ENCODE results near the gene KCNT1. TPM values are rescaled to one million over a fixed set of nuclear protein-coding genes. Genes with fewer than 3 reads are reported as not detected.

The KCNT1 gene
- total RNA-seq, 1 experiment from 2014 or later: not detected

DNA sequence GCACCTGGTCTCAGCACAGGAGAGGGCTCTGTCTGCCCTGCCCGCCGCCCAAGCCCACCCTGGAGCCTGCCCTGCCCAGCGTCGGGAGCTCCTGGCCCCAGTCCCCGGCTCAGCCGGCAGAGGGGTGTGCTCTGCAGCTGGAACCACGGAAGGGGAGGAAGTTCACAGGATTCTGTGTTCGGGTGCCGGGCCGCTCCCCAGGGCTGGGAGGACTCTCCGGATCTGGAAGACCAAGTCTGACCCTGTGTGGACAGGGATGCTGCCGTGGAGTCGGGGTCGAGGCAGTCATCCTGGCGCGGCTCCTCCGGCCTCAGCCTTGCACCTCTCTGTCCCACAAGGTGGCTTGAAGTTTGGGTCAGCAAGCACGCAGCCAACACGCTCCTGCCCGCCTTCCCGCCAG lies 78.6 kb downstream of the KCNT1 start:
- no peak for DNase-seq (ENCODE audit: low spot score)

DNA sequence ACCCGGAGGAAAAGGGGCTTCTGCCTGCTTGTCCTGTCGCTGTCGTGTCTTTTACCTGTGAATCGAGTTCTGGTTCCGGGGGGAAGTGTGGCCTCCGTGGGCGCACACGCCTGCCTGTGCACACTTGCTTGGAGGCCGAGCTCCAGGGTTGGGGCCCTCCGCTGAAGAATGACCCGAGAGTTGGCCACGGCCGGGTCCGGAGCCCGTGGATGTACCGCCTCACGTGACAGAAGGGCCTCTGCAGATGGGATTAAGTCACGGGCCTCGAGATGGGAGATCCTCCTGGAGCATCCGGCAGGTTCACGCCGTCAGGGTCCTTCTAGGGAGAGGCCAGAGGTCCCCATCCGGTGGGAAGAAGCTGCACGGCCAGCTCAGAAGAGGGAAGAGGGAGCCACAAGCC lies 81.0 kb downstream of the KCNT1 start:
- DNase-seq (ENCODE audit: low spot score): no peak

DNA sequence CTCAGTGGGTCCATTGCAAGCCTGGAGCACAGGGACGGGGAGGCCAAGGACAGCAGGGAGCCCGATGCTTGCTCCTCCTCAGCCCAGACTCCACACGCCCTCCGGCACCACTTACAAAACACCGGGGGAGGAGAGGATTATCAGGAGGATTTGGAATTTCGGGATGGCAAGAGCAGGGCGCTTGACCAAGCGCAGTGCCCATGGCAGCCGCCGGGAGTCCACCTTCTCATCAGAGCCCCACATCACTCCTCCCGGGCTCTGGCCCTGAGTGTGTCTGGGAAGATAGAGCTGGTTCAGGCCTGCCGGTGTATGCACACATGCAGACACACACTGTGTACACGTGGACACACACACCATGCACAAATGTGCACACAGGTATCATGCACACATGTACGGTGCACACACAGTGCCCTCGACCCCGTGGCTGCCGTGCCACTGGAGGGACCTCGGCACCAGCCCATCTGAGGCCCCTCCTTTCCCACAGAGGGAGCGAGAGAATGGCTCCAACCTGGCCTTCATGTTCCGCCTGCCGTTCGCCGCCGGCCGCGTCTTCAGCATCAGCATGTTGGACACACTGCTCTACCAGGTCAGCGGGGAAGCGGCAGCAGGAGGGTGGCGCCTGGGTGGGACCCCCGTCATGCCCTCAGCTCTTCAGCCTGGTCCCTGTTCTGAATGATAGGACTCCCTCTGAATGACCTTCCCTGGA lies 81.7 kb downstream of the KCNT1 start:
- no peak for DNase-seq (ENCODE audit: low spot score)

DNA sequence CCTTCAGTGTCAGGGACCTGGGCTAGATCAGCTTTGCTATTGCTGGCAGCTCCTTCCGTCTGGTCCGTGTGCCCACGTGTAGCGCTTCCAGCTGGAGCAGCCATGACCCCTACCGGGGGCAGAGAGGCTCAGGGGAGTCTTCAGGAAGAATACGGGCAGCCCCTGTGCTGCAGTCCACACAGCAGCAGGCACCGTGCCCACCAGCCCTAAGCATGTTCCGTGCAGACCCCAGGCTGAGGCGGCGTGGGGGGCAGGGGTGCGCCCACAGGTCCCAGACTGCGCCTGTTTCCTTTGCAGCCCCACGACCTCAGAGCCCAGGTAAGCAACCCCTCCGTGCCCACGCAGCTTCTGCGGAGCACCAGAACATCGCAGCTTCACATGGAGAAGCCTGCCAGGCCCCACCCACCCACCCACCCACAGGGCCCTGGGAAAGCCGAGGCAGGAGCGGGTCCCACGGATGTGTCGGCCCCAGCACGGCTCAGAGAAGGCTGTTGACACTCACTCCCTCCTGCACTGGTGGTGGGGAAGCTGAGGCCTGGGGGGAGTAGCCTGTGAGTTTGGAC lies 83.1 kb downstream of the KCNT1 start:
- DNase-seq (ENCODE audit: low spot score): no peak

DNA sequence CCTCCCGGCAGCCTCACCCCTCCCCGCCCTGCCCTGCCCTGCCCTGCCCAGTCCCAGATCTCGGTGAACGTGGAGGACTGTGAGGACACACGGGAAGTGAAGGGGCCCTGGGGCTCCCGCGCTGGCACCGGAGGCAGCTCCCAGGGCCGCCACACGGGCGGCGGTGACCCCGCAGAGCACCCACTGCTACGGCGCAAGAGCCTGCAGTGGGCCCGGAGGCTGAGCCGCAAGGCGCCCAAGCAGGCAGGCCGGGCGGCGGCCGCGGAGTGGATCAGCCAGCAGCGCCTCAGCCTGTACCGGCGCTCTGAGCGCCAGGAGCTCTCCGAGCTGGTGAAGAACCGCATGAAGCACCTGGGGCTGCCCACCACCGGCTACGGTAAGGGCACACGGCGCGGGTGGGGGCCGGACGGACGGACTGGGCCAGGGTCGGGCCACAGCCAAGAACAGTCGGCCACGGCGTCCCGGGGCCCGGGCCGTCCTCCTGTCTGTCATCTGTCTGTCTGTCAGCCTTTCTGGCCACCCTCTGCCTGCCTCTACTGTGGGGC lies 84.2 kb downstream of the KCNT1 start:
- no peak for DNase-seq (ENCODE audit: low spot score)

DNA sequence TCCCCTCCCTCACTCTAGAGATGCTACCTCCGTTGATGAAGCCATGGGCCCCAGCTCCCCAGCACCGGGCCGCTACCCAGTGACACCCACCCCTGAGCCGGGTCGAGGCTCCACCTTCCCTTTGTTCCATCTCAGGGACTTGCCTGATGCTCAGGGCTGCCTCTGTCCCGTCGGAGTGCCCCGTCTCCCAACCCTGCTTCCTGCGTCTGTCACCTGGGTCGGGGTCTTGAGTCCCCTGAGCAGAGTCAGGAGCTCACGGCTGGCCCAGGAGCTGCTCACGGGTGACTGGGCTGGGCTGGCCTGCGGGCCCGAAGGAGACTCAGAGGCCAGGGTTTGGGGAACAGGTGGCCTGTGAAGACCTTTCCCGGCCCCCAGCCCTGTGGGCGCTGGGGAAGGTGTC lies 85.3 kb downstream of the KCNT1 start:
- no peak for DNase-seq (ENCODE audit: low spot score)

DNA sequence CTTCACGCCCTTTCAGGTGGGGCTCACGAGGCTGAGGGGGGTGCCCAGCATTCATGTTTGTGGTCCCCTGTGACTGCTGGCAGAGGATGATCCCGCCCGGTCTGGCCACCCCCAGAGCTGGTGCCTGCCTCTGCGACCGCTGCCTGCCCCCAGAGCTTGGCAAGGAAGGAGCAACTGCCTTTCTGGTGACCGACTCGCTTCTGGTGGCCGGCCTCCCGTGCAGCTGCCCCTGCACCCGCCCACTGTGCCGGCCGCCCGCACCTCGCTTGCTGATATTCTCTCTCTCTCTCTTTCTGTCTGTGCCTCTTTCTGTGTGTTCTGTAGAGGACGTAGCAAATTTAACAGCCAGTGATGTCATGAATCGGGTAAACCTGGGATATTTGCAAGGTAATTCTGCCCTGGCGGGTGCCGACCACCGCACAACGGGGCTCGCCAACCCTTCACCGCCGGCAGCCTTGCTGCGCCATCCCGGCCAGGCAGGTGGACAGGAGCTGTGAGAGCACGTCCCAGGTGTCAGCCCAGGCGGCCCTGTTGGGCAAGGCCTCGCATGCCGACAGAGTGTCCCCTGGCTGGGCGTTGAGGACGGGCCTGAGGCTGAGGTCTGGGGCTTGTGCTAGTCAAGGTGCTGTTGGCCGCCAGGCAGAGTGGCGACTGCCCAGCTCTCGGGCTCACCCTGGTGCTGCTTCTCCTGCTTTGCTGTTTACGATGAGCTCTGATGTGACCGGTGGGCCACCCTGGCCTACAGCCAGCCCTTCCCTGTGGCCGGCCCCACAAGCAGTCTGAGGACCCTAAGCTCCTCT lies 86.0 kb downstream of the KCNT1 start:
- DNase-seq (ENCODE audit: low spot score): no peak

DNA sequence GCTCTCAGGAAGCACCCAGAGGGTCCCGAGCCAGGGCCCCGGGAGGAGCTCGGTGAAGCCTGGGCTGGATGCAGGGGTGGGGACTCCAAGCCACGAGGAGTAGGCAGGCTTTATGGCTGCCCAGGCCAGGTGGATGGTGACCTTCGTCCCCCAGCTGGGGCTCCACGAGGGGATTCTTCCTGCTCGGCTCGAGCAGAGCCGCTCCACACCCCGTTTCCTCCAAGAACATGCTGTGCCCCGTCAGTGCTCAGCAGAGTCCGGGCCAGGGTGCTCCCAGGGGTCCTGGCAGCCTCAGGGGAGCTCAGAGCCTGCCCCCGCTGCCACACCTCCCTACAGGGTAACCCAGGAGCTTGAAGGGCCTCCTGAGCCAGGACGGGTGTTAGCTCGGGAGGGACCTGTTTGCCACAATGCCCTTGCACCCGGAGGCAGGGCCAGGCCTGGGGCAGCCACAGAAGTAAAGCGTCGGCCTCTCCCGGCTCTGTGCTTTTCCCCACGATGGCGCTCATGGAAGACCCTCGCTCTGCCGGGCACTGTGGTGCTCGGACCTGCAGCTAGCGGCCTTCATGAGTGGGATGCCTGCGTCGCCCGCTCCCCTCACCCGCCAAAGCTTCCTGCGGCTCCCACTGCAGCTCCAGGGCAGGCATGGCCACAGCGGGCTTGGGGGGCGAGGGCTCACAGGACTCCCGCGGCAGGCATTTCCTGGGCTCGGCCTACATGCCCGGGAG lies 86.8 kb downstream of the KCNT1 start:
- DNase-seq (ENCODE audit: low spot score): no peak

DNA sequence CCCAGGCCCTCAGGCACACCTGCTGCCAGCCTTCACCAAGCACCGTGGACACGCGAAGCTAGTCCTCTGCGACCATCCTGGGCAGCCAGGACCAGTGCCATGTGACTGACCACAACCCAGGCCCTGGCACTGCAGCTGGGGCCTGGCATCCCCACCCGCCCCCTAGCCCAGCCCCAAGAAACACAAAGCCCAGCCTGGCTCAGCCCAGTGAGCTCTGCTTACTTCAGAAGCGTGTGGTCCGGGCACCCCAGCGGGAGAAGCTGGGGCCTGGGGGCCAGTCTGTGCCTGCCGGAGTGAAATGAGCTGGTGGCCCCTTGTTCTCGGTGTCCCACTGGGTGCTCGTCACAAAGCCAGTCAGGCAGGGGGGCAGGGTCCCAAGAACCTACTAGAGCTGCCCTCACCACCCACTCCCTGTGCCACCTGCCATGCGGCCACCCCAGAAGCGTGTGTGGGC lies 87.9 kb downstream of the KCNT1 start:
- no peak for DNase-seq (ENCODE audit: low spot score)

DNA sequence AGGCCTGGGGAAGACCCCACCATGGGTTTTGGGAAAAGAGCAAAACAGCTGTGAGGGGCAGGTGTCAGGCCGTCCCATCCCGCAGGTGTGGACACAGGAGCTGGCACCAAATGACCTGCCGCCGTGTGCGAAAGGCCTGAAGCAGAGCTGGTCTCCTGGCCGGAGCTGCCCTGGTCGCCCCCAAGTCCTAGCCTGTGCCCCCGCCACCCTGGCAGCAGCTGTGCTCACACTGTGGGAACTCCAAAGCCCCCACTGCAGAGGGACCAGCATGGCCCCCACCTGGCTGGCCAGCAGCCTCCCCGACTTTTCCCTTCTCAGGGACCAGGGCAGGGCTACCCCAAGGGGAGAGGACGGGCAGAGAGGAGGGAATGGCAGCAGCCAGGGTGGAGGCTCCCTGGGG lies 88.4 kb downstream of the KCNT1 start:
- no peak for DNase-seq (ENCODE audit: low spot score)

DNA sequence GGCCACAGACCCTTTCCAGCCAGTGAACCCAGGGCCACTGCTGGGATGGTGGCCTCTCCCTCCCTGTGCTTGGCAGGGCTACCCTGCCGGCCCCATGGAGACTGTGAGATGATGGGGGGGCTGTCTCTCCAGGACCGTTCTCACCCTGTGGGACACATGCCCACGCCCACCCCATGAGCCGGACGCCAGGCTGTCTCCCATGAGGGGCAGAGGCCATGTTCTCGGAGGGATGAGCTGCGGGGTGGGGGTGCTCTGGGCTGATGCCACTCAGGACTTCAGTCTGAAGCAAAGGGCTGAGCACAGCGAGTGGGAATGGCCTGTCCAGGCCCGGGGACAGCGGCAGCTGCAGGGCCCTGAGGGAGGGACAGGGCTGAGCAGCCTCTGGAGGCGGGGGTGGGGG lies 88.9 kb downstream of the KCNT1 start:
- no peak for DNase-seq (ENCODE audit: low spot score)

DNA sequence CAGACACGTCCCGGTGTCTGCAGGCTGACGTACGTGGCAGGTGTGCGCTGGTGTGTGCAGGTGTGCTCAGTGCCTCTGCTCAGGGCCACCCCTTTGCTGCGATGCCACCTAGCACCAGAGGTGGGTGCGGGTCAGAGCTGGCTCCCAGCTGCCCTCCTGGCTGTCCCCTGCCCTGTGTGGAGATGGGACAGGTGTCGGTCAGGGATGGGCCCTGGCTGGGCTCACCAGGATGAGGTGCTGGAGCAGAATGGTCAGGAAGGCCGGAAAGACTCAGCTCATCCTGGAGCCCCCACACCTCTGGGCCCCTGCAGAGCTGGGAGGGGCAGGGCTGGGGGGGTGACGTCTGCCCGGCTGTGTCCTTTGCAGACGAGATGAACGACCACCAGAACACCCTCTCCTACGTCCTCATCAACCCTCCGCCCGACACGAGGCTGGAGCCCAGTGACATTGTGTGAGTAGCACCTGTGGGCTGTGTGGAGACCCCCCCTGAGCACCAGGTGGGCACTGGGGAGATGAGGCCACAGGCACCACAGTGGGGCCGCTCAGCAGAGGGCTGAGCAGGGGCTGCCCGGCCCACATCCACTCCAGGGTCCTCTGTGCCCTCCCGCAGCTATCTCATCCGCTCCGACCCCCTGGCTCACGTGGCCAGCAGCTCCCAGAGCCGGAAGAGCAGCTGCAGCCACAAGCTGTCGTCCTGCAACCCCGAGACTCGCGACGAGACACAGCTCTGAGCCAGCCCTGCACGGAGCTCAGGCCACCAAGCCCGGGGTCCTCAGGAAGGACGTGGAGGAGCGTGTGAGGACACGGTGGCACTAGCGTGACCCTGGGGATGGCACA lies 89.7 kb downstream of the KCNT1 start:
- DNase-seq (ENCODE audit: low spot score): no peak

DNA sequence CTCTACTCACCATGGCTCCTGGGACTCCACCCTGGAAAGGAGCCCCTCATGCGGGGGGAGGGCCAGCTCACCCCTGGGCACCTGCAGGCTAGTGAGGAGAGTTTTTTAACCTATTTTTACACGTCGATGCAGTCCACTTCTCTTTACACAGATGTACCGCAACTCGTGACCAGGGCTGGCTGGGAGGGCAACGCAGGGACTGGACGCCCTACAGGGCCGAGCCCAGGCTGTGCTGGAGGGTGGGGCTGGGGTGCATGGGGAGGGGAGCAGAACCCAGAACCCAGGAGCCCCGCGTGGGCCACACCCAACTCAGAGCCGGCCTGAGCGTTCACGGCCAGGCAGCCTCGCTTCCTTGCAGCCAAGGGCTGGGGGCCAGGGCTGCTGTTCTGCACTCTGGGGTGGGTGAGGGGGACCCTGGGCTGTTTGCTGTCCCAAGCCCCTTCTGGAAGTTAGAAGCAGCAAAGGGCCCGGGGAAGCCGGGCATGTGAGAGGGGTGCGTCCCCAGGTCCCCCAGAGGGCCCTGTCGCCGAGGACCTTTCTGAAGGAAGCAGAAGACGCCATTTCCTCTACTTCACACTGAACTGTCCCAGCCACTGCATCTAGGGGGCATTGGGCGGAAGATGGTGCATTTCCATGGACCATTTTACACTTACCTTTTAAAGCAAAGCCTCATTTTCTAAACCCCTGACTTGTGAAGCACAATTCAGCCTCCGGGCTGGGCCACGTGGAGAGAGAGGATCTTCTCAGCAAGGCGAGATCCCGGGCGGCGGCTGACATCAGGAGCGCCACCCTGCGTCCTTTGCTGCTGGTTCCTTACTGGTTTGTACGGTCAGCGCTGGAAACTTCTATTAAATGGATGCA lies 90.5 kb downstream of the KCNT1 start:
- no peak for DNase-seq (ENCODE audit: low spot score)

DNA sequence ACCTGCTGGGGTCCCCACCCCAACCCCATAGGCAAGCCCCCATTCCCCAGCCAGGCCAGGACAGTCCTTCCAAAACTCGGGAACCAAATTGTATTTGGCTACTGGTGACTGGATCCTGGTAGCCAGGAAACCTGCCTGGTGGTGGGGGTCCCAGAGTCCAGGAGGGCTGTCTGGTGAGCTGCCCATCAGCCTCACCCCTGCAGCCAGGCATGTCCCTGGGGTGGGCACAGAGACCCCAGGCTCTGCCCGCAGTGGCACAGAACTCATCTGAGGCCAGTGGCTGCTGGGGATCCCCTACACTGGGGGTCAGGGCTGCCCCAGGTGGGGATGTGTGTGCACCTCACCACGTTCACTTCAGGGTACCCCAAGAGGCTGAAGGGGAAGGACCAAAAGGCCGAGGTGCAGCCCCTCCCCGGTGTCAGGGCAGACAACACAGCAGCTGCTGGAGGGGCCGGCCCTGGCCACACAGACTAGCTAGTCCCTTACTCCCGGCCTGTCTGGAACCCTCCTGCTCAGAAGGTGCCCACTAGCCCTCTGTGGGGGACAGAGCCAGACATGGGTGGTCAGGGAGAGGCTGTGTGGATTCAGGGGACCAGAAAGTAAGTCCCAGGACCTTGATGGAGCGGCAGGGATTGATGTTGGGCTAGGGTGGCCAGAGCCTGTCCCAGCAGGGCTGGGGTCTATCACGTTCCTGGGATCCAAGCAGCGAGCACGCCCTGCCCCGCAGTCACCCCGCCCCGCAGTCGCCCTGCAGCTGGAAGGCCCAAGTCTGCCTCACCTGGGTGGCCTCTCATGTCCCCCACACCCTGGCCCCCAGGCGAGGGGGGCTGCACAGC lies 91.5 kb downstream of the KCNT1 start:
- DNase-seq (ENCODE audit: low spot score): no peak

DNA sequence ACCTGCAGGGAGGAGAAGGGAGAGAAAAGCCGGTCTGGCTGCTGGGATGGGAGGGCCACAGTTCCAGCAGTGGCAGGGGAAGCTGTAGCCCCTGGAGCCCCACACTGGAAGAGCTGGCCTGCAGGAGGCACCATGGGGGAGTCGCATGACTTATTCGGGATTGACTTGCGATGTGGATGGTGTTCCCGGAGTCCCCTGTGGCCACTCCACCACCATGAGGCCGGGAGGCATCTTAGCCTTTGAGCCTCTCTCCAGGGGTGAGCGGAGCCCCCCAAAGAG lies 92.0 kb downstream of the KCNT1 start:
- DNase-seq (ENCODE audit: low spot score): no peak

DNA sequence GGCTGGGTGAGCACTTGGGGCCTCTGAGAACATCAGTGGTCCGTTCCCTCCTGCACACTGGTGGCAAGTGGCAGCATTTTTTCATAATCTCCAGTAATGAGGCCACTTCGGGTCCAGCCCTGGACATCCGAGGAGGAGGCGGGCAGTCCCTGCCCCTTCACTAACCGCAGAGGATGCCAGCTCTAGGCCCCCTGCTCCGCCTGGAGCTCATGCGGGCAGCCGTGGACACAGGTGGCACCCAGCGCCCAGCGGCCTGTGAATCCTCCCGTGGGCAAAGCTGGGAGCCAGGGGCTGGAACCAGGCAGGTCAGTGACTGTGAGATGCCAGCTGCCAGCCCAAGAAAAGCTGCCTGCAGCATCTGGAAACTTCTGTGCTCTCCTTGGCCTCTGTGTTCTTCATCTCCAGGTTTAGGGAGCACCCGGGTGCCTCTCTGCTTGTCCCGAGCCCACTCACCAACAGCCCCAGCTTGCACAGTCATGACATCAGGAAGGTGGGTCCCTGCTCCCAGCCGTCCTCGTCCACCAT lies 92.4 kb downstream of the KCNT1 start:
- DNase-seq (ENCODE audit: low spot score): no peak

DNA sequence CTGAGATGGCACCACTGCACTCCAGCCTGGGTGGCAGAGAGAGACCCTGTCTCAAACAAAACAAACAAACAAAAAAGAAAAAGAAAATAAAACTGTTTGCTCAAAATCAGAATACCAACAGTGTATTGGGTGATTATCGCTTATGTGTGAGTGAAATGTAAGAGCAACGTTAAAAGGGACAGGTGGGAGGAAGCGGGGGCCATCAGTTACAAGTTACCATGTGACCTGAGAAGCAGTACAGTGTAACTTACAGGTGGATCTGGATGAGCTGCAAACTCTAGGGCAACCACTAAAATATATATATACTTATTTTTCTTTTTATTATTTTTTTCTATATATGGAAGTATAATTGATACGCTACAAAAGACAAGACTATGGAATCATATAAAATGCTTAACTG lies 93.4 kb downstream of the KCNT1 start:
- no peak for DNase-seq (ENCODE audit: low spot score)

DNA sequence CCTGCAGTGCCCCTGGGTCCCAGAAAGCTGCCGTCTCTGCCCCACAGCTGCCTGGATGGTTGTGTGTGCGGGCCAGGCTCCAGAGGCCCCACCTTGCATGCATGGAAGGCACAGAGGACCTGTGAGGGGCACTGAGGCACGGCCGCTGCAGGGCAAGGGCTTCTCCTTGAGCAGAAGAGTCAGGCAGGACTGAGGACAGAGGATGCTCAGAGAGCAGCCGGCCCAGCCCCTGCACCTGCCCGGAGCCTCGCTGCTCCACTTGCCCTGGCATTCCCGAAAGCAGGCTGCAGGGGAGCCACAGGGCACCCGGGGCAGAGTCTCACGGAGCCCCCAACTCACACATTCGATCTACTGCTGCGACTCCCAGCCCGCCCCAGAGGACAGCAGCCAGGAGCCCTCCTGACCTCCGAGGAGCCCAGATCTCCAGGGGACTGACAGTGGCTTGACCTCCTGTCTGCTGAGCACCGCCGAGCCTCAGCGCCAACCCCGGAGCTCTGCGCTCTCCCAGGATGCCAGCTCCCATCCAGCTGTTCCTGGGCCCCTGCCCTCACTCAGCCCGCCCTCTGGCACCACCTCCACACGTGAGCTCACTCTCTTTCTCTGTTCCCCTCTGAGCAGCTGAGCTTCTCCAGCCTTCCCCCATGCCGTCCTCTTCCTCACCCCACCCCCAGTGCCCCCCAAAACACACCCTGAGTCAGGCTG lies 95.0 kb downstream of the KCNT1 start:
- no peak for DNase-seq (ENCODE audit: low spot score)
